Measurements from ENCODE around the gene SVIP.

- TF ChIP-seq CTCF (IDR thresholded peaks at IDR 0.05; ENCODE audit: poor library complexity, severe bottlenecking) (no peak), EP300 (conservative IDR thresholded peaks at IDR 0.05; ENCODE audit: poor library complexity, severe bottlenecking) (no peak), SMC3 (conservative IDR thresholded peaks at IDR 0.05; ENCODE audit: poor library complexity) (no peak), POLR2AphosphoS5 (IDR thresholded peaks at IDR 0.05) (no peak), RAD21 (conservative IDR thresholded peaks at IDR 0.05) (no peak), TAF1 (IDR thresholded peaks at IDR 0.05; ENCODE audit: low read depth) (no peak), REST (IDR thresholded peaks at IDR 0.05; ENCODE audit: borderline replicate concordance) (no peak), EZH2 (IDR thresholded peaks at IDR 0.05; ENCODE audit: borderline replicate concordance, insufficient read depth, low read length, poor library complexity, severe bottlenecking) (no peak)
These were observed 21.9 kb upstream of the SVIP start for GRCh38 chr11:22851477-22851876.

All from neural cell (in vitro differentiated cells).